ENCODE results near the gene NFAM1. TPM values are rescaled to one million over a fixed set of nuclear protein-coding genes. Genes with fewer than 3 reads are reported as not detected.

The NFAM1 gene
- total RNA-seq, 1 experiment from 2014 or later, result 3.8 TPM

DNA sequence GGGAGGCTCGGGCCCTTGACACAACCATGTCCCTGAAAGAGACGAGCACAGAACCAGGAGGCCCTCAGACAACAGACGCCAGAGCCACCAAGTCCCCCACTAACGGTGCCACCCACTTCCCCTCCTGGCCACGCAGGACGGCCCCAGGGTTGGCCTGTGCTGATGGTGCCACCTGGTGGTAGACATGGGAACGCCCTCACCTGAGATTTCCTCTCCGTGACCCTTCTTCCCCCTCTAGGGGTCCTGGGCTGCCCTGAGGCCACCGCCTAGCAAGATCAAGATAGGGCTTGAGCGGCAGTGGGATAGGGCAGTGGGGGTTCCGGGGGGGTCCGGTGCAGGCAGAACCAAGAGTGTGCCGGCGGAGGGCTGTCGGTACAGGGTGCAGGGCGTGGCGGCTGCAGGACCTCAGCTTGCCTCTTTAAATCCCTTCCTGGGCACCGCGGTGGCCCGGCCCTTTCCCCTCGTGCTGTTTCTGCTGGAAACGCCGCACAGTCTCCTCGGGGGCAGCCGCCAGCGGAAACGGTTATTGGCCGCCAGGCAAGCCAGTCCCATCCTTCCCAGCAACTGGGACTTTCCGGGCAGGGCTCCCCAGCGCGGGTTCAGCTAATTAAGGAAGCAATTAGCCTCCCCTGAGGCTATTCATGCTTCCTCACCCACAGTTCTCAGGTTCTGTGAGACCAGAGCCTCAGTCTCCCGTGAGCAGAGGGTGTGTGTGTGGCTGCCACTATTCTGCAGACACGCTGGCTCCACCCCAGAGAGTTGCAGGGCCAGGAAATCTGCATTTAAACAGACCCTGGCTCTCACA, 5.5 kb upstream of the NFAM1 start:
- CTCF ChIA-PET, result interaction anchor here (0.6 to 1.4 kb wide), 8 partner anchors 12 to 860 kb away, joined by 3 to 6 read pairs (median 4); no protein-coding TSS in a partner anchor
- TF ChIP-seq, protein P1, sequence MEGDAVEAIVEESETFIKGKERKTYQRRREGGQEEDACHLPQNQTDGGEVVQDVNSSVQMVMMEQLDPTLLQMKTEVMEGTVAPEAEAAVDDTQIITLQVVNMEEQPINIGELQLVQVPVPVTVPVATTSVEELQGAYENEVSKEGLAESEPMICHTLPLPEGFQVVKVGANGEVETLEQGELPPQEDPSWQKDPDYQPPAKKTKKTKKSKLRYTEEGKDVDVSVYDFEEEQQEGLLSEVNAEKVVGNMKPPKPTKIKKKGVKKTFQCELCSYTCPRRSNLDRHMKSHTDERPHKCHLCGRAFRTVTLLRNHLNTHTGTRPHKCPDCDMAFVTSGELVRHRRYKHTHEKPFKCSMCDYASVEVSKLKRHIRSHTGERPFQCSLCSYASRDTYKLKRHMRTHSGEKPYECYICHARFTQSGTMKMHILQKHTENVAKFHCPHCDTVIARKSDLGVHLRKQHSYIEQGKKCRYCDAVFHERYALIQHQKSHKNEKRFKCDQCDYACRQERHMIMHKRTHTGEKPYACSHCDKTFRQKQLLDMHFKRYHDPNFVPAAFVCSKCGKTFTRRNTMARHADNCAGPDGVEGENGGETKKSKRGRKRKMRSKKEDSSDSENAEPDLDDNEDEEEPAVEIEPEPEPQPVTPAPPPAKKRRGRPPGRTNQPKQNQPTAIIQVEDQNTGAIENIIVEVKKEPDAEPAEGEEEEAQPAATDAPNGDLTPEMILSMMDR (conservative IDR thresholded peaks at IDR 0.05; ENCODE audit: low read depth, low read length), result peak; percentile 99
- TF ChIP-seq EZH2 (IDR thresholded peaks at IDR 0.05; ENCODE audit: borderline replicate concordance, low read depth, low read length, poor library complexity, severe bottlenecking), result no peak
- DNase-seq (ENCODE audit: low spot score), result peak; percentile 92
- no TSS peak for BruUV-seq (replicated peaks)
- H3K36me3 ChIP-seq (ENCODE audit: insufficient read depth, low read length, poor library complexity, severe bottlenecking), result no peaks in the 10 kb centered on the region
- intact Hi-C loops (cut with micrococcal nuclease; ENCODE audit: unreplicated experiment), result loop anchor here (1.0 to 5.0 kb wide), 5 partner anchors 70 to 470 kb away; partner anchors contain the start of genes NDUFA6 and SEPTIN3
- H3K27ac ChIP-seq (ENCODE audit: low read depth, low read length, poor library complexity, severe bottlenecking), result peak overlapping the region; percentile 13
- H3K9me3 ChIP-seq (ENCODE audit: low read depth, low read length, poor library complexity, severe bottlenecking), result no peaks in the 10 kb centered on the region
- H3K4me3 ChIP-seq (ENCODE audit: low read depth, low read length, poor library complexity, severe bottlenecking), result peak overlapping the region; percentile 43
- POLR2A ChIA-PET (ENCODE audit: low non-redundant PET), result no interaction called here
- H3K4me1 ChIP-seq (ENCODE audit: insufficient read depth, low read length, poor library complexity, severe bottlenecking), result peaks cover 58% of the 10 kb centered on the region
- H3K27me3 ChIP-seq (replicated peaks; ENCODE audit: insufficient read depth, low read depth, low read length, poor library complexity), result no peaks in the 10 kb centered on the region

DNA sequence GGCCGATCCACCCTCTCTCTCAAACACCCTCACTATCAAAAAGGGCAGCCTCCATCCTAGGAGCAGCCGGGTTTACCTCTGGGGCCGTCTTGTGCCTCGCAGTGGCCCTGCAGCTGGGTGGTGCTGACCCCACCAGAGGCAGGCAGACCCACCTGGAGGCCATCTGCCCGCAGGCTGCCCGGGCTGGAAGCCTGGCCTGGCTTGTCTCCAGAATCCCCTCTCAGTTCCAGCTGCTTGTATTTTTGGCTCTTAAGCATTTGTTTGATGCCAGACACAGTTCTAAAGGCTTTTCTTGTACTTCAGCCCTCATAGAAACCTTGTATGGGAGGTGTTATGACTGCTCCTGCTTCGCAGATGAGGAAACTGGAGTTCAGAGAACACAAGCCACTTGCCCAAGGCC, 4.2 kb upstream of the NFAM1 start:
- no peaks in the 10 kb centered on the region for H3K27me3 ChIP-seq (replicated peaks; ENCODE audit: insufficient read depth, low read depth, low read length, poor library complexity)
- H3K9me3 ChIP-seq (ENCODE audit: low read depth, low read length, poor library complexity, severe bottlenecking), result no peaks in the 10 kb centered on the region
- no TSS peak for BruUV-seq (replicated peaks)
- DNase-seq (ENCODE audit: low spot score), result peak; percentile 58
- no peaks in the 10 kb centered on the region for H3K36me3 ChIP-seq (ENCODE audit: insufficient read depth, low read length, poor library complexity, severe bottlenecking)
- peaks cover 71% of the 10 kb centered on the region for H3K4me1 ChIP-seq (ENCODE audit: insufficient read depth, low read length, poor library complexity, severe bottlenecking)
- peak overlapping the region; percentile 75 for H3K27ac ChIP-seq (ENCODE audit: low read depth, low read length, poor library complexity, severe bottlenecking)
- ChIA-PET CTCF (interaction anchor here (0.6 to 1.9 kb wide), 3 partner anchors 140 to 345 kb away, joined by 3 to 9 read pairs (median 3); no protein-coding TSS in a partner anchor), POLR2A (ENCODE audit: low non-redundant PET) (no interaction called here)
- intact Hi-C loops (cut with micrococcal nuclease; ENCODE audit: unreplicated experiment), result loop anchor here (2.0 to 5.0 kb wide), 4 partner anchors 69 to 469 kb away; partner anchors contain the start of genes NDUFA6 and SEPTIN3
- no peak for TF ChIP-seq EZH2 (IDR thresholded peaks at IDR 0.05; ENCODE audit: borderline replicate concordance, low read depth, low read length, poor library complexity, severe bottlenecking)
- TF ChIP-seq, protein P1 (conservative IDR thresholded peaks at IDR 0.05; ENCODE audit: low read depth, low read length), result no peak
- no peak overlapping the region for H3K4me3 ChIP-seq (ENCODE audit: low read depth, low read length, poor library complexity, severe bottlenecking)

DNA sequence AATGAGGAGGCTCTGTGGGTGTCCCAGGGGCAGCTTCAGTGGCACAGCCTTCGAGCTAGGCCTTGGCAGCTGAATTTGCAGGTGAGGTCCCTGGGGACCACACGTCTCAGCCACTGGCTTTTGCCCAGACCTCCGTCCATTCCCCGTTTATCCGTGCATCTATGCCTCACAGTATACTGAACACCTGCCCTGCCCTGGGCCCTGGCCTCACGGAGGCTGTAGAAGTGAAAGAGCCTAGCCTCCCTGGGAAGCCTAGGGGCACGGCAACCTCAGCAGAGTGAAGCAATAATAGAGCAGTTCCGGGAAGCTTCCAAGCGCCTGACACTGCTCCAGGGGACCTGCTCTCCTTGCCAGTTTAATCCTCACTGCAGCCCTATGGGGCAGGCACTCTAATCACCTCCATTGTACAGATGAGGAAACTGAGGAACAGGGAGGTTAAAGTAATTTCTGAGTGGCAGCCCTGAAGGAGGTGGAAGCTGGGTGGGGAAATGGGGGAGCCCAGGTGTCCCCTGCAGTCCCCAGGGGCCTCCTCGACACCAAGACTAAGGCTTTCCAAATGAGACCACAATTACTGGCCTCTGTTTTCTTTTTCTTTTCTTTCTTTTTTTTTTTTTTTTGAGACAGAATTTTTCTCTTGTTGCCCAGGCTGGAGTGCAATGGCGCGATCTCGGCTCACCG, 2.7 kb upstream of the NFAM1 start:
- ChIA-PET CTCF (interaction anchor here (0.6 to 1.9 kb wide), 2 partner anchors 138 to 845 kb away, joined by 5 to 9 read pairs; partner anchors contain the start of gene PMM1), POLR2A (ENCODE audit: low non-redundant PET) (no interaction called here)
- Histone ChIP-seq H3K27ac (ENCODE audit: low read depth, low read length, poor library complexity, severe bottlenecking) (no peak overlapping the region), H3K36me3 (ENCODE audit: insufficient read depth, low read length, poor library complexity, severe bottlenecking) (no peaks in the 10 kb centered on the region), H3K4me1 (ENCODE audit: insufficient read depth, low read length, poor library complexity, severe bottlenecking) (peaks cover 76% of the 10 kb centered on the region), H3K27me3 (replicated peaks; ENCODE audit: insufficient read depth, low read depth, low read length, poor library complexity) (no peaks in the 10 kb centered on the region), H3K4me3 (ENCODE audit: low read depth, low read length, poor library complexity, severe bottlenecking) (no peak overlapping the region), H3K9me3 (ENCODE audit: low read depth, low read length, poor library complexity, severe bottlenecking) (no peaks in the 10 kb centered on the region)
- TF ChIP-seq EZH2 (IDR thresholded peaks at IDR 0.05; ENCODE audit: borderline replicate concordance, low read depth, low read length, poor library complexity, severe bottlenecking), result no peak
- TF ChIP-seq, protein P1 (conservative IDR thresholded peaks at IDR 0.05; ENCODE audit: low read depth, low read length), result no peak
- BruUV-seq (replicated peaks), result no TSS peak
- DNase-seq (ENCODE audit: low spot score), result peak; percentile 55
- intact Hi-C loops (cut with micrococcal nuclease; ENCODE audit: unreplicated experiment), result loop anchor here (5.0 kb wide), 3 partner anchors 68 to 468 kb away; partner anchors contain the start of gene SEPTIN3

Data from A673 (cell line).